Hematopoietic multipotent progenitor cell treated with erythropoietin and hydrocortisone succinate and interleukin-3 and kit ligand, for 8 days (in vitro differentiated cells): ENCODE measurements around the gene POLR3GL.
A peak's percentile ranks its signal among the peaks of the same experiment; 100 is the strongest.

Experiments
- DNase-seq: peaks from one replicate; pipeline ENCODE4 v3.0.0-alpha.2; 2015

Gene POLR3GL

DNA sequence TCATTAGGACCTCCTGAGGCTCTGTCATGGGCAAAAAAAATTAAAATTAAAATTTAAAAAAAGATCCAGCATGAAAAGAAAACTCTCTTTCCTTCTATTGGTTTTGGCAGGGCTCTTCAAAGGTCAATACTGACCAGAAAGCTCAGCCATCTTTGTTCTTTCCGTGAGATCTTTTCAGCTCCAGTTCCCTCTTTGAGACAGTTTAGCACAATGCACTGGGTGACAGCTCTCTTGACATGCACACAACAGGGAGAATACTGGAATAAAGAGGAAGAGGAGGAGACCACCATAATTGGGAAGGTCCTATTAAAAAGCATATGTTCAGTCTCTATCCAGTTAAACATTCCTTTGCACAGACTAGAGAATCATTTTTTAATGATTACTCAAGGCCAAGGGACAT is 13.0 kb upstream of the POLR3GL start:
- DNase-seq: no peak

DNA sequence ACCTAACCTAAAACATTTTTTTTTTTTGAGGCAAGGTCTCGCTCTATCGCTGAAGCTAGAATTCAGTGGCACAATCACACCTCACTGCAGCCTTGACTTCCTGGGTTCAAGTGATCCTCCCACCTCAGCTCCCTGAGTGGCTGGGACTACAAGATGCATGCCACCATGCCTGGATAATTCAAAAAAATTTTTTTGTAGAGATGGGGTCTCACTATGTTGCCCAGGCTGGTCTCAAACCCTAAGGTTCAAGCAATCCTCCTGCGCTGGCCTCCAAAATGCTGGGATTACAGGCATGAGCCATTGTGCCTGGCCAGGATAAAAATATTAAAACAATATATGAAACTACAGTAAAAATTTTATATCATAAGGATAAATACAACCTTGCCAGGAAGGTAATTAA is 11.6 kb upstream of the POLR3GL start:
- no peak for DNase-seq

DNA sequence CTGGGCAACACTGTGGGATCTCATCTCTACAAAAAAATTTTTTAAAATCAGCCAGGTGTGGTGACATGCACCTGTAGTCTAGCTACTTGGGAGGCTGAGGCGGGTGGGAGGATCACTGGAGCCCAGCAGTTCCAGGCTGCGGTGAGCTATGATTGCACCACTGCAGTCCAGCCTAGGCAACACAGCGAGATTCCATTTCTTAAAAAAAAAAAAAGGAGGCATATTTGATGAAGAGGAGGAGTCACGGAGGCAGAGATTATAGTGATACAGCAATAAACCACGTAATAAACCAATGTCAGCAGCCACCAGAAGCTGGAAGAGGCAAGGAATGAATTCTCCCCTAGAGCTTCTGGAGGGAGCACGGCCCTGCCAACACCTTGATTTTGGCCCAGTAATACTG is 10.6 kb upstream of the POLR3GL start:
- no peak for DNase-seq

DNA sequence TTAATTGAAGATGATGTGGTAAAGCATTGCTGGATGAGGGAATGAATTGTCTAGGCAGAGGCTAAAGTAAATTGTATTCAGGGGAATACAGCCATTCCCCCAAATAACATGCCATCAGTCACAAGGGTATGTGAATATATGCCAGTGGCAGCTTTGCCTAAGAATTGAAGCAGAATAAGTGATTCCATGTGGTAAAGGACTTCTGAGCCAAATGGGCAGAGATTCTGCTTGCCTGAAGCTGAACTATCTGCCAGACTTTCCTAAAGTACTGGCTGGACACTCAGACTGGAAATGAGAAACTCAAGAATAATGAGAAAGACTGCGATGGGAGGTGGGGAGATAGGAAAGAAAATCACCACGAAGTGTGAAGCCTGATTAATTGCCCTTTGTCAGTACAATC is 9.1 kb upstream of the POLR3GL start:
- no peak for DNase-seq

DNA sequence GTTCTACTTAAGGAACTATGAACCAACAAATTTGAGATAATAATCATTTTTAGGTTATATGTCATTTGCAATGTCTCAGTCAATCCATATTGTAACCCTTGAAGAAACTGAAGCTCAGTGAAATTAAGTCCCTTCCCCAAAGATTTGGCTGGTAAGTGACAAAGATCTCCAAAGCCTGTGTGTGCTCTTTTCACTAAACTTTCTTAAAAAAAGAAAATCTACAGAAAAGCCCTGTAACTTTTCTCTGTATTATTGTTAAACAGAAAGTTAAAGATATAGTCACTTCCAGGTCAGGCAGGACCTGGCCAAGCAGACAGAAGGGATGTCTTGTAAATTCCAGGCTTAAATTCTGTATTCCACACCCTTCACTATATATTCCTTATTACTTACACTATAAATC is 8.1 kb upstream of the POLR3GL start:
- no peak for DNase-seq

DNA sequence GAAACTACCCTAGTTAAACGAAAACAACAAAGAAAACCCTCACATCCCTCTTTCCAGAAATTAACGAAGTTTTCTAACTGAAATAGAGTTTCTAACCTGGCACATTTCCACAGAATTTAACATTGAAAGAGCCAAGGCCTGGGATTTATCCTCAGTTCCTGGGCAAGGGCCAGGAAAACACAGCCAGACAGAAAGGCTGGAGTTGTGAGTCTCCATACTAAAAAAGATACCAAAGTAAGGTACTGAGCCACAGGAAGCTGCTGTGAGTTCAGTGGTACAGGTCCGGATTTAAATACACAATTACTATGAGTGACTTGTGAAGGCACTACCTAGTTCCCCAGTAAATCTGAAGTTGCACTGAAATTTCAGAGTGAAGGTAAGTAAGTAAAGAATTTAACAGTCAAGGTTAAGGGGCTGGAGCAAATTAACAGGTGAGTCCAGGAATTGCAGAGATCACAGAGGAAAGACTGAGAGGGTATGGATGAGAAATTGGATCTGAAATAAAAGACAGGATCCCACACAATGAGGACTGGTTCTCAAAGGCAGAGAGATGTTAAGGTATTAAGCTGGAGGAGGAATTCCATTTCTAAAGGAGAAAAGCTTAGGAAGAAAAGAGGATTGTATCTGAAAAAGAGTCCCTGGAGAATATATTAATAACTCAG is 7.6 kb upstream of the POLR3GL start:
- no peak for DNase-seq

DNA sequence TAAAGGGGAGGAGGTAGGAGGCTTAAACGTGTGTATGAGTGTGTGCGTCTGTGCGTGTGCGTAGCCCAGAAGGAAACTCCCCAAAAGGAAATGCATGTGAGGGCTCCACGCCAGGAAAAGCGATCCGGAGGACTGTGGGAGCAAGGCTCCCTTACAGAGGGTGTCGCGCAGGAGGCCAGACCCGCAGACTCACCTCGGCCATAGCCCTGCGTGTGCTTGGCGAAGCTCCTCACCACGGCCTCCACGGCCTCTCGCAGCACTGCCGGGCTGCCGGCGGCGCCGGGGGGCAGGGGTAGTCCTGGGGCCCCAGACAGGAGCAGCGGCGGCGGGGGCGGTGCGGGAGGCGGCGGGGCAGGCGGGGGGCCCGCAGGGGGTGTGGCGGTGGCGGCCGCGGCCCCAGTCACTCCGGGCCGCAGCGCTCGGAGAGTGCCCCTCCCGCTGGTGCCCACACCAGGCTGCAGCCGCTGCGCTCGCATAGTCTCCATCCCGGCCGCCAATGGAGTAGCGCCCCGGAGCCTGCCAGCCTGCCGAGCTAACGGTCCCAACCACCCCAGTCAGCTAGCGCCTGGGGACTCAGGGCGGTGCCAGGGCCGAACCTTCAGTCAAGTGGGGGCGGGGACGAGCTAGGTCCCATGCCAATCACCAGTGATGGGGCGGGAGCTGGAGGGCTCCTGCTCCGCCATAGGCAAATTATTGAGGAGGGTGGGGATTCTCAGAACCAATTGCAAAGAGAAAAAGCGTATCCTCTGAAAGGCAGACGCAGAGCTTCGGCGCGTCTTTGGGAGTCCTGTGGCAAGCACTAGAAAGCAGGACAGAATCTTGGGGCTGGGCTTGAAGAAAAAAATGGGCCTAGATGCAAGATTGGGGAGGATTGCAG is 6.8 kb upstream of the POLR3GL start, which contains the start of gene LIX1L:
TSS of gene LIX1L (minus strand) at position 575 of the 877 bp plus-strand sequence. CDS start at position 485, 90 bp downstream.
- peak; percentile 99 for DNase-seq

DNA sequence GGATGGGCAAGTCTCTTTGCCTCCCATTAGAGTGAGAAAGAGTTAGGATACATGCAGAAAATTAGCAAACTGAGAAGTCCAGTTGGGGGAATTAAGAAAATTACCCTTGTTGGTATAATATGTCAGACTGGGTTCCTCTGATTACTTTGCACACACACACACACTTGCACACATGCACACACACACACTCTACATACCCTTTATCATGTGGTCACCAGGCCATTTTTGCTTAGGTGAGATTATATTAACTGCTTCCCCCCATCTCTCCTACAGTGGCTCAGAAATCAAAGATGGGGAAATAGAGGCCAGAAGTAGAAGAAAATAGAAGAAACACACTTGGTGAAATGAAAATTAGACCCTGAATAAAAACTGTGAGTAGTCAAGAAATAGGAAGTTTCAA is 5.8 kb upstream of the POLR3GL start:
- peak; percentile 22 for DNase-seq

DNA sequence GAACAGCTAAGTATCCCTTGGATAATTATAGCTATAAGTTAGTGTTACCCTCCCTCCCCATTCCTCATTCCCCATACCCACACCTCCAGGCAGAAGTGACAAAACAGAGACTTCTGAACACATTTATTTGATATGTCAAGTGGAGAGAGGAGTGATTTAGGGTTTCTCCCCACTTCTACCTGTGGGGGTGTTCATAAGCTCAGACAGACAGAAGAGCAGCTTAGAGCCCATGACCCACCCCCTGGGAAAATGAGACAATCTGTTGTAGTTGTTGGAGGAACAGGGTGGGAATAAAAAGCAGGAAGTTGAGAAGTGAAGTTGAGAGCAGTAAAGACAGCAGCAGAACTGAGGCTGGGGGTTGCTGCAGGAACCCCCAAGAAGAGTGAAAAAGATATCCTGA is 5.2 kb upstream of the POLR3GL start:
- no peak for DNase-seq

DNA sequence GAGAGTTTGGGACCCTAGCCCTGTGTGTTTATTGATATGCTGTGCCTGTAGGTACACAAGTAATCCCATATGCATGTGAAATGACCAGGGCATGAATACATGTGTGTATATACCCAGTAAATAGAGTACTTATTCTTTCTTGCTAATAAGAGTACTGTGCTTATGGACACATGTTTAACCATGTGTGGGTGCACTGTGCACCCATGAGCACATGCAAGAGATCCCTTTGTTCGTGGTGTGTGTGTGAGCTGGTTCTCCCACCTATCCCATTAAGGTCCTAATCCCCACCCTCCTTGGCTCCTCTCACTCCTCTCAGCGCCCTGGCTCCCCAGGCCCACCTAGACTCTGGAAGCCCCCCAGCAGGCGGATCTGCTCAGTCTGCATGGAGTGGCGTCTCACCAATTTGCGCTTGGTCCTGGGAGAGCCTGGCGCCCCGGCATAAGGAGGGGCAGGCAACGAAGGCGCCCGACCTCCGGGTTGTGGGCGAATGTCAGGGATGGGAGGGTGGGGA is 4.5 kb upstream of the POLR3GL start:
- DNase-seq: no peak

DNA sequence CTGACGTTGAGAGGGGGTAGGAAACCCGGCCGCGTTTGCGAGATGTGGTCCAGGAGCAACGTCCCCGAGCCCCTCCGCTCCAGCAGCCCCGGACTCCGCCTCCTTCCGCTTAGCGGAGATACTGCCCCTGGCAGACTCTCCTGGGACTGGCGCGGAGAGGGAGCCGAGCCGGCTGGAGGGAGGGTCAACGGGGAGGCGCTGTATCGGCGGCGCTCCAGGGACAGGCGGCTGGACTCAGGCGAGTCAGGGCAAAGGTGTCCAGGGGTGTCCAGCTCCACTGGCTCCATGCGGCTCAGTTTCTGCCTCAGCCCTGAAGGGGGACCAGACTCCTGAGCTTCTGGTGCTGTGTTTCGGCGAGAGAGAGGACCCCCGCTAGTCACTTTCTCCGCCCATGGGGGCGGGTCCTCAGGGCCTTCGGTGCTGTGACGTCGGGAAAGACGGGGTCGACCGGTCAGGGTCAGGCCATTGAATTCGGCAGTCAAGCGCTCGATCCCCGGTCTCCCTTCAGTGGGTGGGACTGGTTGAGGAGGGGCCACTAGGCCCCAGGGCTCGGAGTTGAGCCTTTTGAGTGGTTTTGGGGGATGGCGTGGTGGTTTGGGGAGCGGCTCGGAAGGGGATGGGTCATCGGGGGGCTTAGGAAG is 3.9 kb upstream of the POLR3GL start:
- DNase-seq: peak; percentile 63

DNA sequence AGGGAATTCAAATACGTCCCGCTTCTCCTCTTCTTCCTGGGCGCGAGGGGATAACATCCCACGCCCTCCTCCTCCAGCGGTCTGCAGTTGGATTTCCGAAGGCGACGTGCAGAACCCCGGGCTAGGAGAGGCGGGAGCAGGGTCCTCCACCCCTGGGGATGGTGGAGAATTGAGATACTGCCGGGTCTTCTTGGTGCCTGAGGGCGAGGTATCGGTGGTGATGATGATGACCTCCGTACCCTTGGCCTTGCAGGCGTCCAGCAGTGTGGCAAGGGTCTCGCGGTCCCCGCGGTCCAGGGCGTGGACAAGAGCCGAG is 3.4 kb upstream of the POLR3GL start:
- DNase-seq: no peak

DNA sequence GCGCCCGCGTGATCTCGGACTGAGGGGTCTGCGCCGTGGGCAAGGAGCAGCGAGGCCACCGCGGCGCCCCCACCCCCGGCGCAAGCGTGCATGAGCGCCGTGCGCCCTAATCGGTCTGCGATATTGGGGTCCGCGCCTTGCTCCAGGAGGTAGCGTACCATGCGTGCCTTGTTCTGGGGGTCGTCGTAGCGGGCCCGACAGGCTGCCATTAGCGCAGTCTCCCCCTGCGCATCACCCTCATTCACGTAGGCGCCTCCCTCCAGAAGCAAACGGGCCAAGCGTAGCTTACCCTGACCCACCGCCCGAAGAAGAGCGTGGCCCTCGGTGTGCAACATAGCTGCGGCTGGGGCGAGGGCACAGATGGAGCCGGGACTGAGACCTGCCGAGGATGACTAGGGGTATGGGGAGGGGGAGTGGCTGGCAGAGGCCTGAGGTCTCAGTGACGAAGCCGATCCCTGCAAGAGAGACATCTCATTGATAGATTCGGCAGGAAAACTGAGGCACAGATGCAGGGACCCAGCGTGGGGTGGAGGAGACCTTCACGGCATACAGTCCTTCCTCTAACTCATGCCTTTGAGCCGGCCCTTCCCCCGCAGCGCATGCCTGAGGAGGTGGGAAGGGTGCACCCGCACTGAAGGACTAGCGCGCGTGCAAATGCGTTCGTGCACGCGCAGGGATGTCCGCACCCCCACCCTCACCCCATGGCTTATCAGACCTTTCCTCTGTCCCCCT is 2.9 kb upstream of the POLR3GL start:
- DNase-seq: peak; percentile 32

DNA sequence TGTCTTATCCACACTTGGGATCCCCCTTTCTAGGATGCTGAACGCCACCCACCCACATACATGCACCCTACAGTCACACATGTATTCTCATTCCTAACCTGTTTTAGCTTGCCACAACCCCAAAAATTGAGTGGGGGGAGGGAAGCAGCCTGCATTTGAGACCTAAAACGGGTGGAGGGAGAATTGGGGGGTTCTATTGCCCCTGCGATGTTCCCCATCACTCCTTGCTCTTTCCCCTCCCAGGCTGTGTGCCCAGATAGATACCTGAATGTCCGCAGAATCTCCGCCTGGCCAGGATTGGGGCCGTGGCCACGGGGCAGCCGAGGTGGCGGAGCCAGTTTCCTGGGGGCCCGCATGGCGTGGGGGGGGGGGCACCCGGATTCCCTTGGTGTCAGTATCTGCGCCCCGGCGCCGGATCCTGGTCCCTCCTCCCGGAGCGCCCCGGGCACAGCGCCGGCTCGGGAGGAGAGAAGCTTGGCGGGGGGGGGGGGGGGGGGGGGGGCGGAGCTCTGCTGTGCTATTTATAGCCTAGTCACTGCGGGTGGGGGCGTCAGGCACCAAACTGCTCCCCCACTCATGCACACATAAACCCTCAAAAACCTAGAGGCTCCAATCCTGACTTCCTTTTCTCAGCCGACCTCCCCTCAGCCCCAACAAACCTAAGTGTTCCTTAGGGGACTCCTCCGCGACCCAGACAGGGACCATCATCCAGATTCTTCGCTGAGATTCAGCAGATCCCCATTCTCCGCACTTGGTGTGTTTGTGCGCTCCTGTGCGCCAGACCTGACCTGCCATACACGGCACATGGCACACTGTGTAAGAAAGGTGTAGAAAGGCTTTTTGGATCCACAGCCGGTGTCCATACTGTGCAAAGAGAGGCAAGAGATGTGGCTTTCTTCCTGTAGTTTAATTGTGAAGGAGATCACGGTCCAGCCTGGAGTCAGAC is 2.1 kb upstream of the POLR3GL start:
- DNase-seq: no peak

DNA sequence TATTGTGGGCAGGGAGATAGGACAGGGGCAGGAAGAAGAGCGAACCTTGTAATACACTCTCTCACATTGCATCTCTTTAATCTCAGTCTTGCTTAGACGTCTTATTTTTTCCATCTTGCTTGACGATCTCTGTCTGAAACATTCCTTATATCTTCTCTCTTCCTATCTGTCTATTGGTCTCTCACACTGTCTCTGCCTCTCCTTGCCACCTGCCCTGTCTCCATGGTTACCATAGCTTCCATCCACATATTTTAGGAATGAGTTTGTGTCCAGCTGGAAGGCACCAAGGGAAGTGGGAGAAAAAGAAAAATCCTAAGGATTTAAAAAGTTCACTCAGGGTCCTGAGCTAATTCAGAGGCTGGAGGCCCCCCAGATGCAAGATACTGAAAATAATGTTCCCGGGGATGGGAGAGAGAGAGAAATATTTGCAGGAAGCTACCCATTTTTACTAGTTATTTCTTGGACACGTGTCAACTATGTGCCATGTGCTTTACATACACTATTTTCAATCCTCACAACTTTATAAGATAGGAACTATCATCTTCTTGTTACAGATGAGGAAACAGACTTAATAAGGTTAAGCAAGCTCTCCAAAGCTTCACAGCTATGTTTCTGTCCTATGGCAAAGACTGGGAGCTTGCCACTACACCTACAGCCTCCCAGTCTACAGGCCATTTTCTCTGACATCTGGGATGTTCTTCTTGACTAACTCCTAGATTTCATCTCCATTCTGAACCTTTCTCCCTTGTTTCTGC is 1.0 kb upstream of the POLR3GL start:
- DNase-seq: peak; percentile 34

DNA sequence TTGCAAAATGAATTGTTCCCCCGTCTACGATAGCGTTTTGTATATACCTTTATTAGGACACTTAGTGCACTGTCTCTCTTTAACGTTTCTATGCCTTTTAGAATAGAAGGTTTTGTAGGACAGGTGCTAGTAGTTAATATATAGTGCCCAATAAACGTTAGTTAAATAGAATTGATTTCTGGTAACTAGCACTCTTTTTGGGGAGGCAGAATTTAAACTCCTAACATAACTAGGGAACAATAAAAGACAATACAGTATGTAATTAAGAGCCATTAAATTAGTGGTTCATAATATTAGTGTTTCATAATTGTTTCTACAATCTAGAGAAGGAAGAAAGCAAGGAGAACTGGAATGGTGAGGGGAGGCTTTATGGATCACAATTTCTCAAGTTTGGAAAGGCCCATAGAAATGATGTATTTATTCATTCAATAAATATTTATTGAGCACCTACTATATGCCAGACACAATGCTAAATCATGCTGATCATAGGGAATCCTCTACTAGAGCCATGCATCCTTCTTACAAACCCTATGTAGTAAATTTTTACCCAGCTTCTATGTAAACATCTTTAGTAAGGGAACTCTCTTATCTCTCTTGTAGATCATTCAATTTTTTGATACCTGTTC is 742 bp downstream of the POLR3GL start:
- DNase-seq: no peak

DNA sequence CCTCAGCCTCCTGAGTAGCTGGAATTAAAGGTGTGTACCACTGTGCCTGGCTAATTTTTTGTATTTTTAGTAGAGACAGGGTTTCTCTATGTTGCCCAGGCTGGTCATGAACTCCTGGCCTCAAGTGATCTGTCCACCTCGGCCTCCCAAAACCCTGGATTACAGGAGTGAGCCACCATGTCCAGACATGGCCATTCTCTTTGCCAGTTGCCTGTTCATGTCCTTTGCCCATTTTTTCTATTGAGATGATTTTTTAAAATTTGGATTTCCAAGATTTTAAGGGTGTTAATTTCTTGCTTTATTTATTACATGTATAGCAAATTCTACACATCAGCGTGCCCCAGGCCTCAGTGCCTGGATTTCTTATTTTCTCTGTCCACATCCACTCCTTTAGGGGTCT is 2.8 kb downstream of the POLR3GL start:
- DNase-seq: no peak

DNA sequence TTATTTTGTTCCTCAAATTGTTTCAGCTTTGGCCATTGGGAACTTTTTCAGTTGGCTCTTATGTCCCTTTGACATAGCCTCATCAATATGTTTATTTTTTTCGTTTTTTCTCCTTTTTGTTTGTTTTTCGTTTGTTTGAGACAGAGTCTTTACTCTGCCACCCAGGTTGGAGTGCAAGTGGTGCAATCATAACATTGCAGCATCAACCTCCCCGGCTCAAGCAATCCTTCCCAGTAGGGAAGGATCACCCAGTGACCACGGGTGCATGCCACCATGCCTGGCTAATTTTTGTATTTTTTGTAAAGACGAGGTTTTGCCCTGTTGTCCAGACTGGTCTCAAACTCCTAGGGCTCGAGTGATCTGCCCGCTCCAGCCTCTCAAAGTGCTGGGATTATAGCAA is 8.1 kb downstream of the POLR3GL start:
- DNase-seq: no peak

DNA sequence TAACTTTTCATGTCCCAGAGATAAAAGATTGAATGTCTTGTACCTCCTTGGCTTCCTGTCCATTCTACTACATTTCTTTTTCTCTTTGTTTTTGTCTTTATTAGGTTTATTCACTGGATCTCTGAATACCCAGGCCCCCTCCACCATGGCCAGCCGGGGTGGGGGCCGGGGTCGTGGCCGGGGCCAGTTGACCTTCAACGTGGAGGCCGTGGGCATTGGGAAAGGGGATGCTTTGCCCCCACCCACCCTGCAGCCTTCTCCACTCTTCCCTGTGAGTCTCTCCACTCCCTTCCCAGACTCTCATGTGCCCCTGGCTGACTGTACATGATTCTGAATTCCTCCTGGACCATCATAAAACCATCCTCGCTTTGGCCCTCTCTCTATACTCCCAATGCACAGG is 10.2 kb downstream of the POLR3GL start:
- no peak for DNase-seq

DNA sequence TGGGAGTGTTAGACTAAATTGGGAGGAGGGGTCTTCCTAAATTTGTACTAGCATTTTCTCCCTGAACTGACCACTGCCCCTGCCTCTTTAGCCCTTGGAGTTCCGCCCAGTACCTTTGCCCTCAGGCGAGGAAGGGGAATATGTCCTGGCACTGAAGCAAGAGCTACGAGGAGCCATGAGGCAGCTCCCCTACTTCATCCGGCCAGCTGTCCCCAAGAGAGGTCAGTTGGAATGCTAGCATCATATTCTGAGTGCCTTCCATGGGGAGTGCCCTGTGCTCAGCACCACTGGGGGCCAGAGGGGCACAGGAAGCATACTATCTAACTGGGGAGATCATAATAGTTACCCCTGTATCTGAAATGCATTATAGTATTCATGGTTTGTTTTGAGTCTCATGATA is 10.7 kb downstream of the POLR3GL start:
- no peak for DNase-seq

DNA sequence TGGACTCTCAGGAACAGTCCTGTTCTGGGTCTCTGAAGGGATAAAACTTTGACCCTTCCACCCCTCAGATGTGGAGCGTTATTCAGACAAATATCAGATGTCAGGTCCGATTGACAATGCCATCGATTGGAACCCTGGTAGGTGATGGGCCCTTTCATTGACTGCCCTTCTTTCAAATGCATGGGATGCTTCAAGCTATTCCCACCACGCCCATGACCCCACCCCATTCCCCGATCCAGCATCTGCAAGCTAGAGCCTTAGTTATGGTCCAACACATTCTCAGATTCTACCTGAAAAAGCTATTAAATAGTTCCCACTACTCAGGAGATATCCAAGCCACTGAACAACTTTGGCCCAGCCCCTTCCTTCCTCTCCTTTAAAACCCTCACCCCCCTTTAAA is 12.5 kb downstream of the POLR3GL start:
- DNase-seq: no peak
